SKM-1 (cell line): ENCODE results near the gene BIVM.

Source experiments
- DNase-seq: peaks from one replicate; lab custom pipeline; 2025; ENCODE audit not compliant: unreplicated experiment; lab: John Stamatoyannopoulos, UW

The BIVM gene

GRCh38 chr13:102784483-102784882, 14.4 kb upstream of the BIVM start:
- DNase-seq, result no peak

GRCh38 chr13:102788683-102789082, 10.2 kb upstream of the BIVM start:
- no peak for DNase-seq

- DNase-seq, result no peak
These were observed 6.5 kb upstream of the BIVM start for GRCh38 chr13:102792396-102792795.

- no peak for DNase-seq
These were observed 5.1 kb upstream of the BIVM start for GRCh38 chr13:102793611-102794355.

GRCh38 chr13:102799426-102800144, 666 bp downstream of the BIVM start:
- DNase-seq, result no peak

GRCh38 chr13:102800145-102801041, 1.5 kb downstream of the BIVM start:
- DNase-seq, result peak; percentile 48

- no peak for DNase-seq
These were observed 6.8 kb downstream of the BIVM start for GRCh38 chr13:102805680-102806079.

- DNase-seq, result no peak
These were observed 8.8 kb downstream of the BIVM start for GRCh38 chr13:102807699-102808098.

- no peak for DNase-seq
These were observed 13.8 kb downstream of the BIVM start for GRCh38 chr13:102812611-102813287.

- no peak for DNase-seq
These were observed 15.2 kb downstream of the BIVM start for GRCh38 chr13:102814025-102814607.

GRCh38 chr13:102814793-102815192, 15.9 kb downstream of the BIVM start:
- no peak for DNase-seq

GRCh38 chr13:102815788-102816187, 16.9 kb downstream of the BIVM start:
- DNase-seq, result no peak

GRCh38 chr13:102816708-102817107, 17.8 kb downstream of the BIVM start:
- DNase-seq, result no peak

GRCh38 chr13:102817241-102817640, 18.3 kb downstream of the BIVM start:
- no peak for DNase-seq

- DNase-seq, result no peak
These were observed 19.0 kb downstream of the BIVM start for GRCh38 chr13:102817907-102818306.

GRCh38 chr13:102825400-102825799, 26.5 kb downstream of the BIVM start:
- DNase-seq, result no peak

- no peak for DNase-seq
These were observed 27.2 kb downstream of the BIVM start for GRCh38 chr13:102825921-102826706.

GRCh38 chr13:102830646-102831045, 31.7 kb downstream of the BIVM start:
- no peak for DNase-seq

GRCh38 chr13:102836471-102836870, 37.6 kb downstream of the BIVM start:
- DNase-seq, result no peak

- DNase-seq, result no peak
These were observed 39.4 kb downstream of the BIVM start for GRCh38 chr13:102838273-102838672.
